H9 (cell line): ENCODE measurements around the gene SPOCD1. TPM values are rescaled to one million over a fixed set of nuclear protein-coding genes. Genes with fewer than 3 reads are reported as not detected.

ENCODE experiments used
- DNase-seq: peaks from one replicate; pipeline ENCODE4 v3.0.0-alpha.2; 2017
- H2AFZ ChIP-seq: one replicate; pipeline ENCODE4 v1.6.1; 2013; ENCODE audit warnings: mild to moderate bottlenecking, low read length, control low read depth, moderate library complexity
- H2AK5ac ChIP-seq: 2 replicates; pipeline ENCODE4 v1.6.1; 2013; ENCODE audit warnings: low read length, control low read depth, mixed read lengths; ENCODE audit not compliant: insufficient read length
- H2BK120ac ChIP-seq: one replicate; pipeline ENCODE4 v1.6.1; 2013; ENCODE audit warnings: low read depth, mild to moderate bottlenecking, low read length, control low read depth, inconsistent platforms; ENCODE audit not compliant: poor library complexity, severe bottlenecking
- H2BK12ac ChIP-seq: 2 replicates; pipeline ENCODE4 v1.6.1; 2013; ENCODE audit warnings: low read length, control low read depth, mixed read lengths, low read depth; ENCODE audit not compliant: insufficient read length
- H2BK15ac ChIP-seq: 2 replicates; pipeline ENCODE4 v1.6.1; 2013; ENCODE audit warnings: low read depth, low read length, control low read depth
- H2BK20ac ChIP-seq: one replicate; pipeline ENCODE4 v1.6.1; 2013; ENCODE audit warnings: low read depth, mild to moderate bottlenecking, low read length, control low read depth, inconsistent platforms; ENCODE audit not compliant: poor library complexity, severe bottlenecking
- H2BK5ac ChIP-seq: 2 replicates; pipeline ENCODE4 v1.6.1; 2013; ENCODE audit warnings: low read length, control low read depth, mixed read lengths; ENCODE audit not compliant: insufficient read length
- H3K14ac ChIP-seq: 2 replicates; pipeline ENCODE4 v1.6.1; 2013; ENCODE audit warnings: low read length, control low read depth; ENCODE audit not compliant: insufficient read depth
- H3K18ac ChIP-seq: 2 replicates; pipeline ENCODE4 v1.6.1; 2013; ENCODE audit warnings: low read depth, mild to moderate bottlenecking, mixed read lengths, low read length, control low read depth; ENCODE audit not compliant: insufficient read length
- H3K23ac ChIP-seq: 2 replicates; pipeline ENCODE4 v1.6.1; 2013; ENCODE audit warnings: low read length, control low read depth, mixed read lengths, low read depth; ENCODE audit not compliant: insufficient read length
- H3K23me2 ChIP-seq: 2 replicates; pipeline ENCODE4 v1.6.1; 2013; ENCODE audit warnings: low read depth, mild to moderate bottlenecking, mixed read lengths, low read length, control low read depth; ENCODE audit not compliant: insufficient read length, poor library complexity, severe bottlenecking
- H3K27ac ChIP-seq: 2 replicates; pipeline ENCODE4 v1.5.1; 2013; ENCODE audit warnings: low read length, control low read depth, mixed read lengths, low read depth; ENCODE audit not compliant: insufficient read length
- H3K27me3 ChIP-seq: 2 replicates; pipeline ENCODE4 v1.6.1; 2013; ENCODE audit warnings: low read length, control low read depth, inconsistent platforms; ENCODE audit not compliant: insufficient read depth
- H3K4ac ChIP-seq: 2 replicates; pipeline ENCODE4 v1.6.1; 2013; ENCODE audit warnings: low read depth, mild to moderate bottlenecking, control low read depth, inconsistent platforms, low read length, moderate library complexity
- H3K4me1 ChIP-seq: 2 replicates; pipeline ENCODE4 v1.6.1; 2013; ENCODE audit warnings: low read length, control low read depth, inconsistent platforms; ENCODE audit not compliant: insufficient read depth
- H3K4me2 ChIP-seq: 2 replicates; pipeline ENCODE4 v1.6.1; 2013; ENCODE audit warnings: low read length, control low read depth, mixed read lengths; ENCODE audit not compliant: insufficient read length, insufficient read depth
- H3K56ac ChIP-seq: 2 replicates; pipeline ENCODE4 v1.6.1; 2013; ENCODE audit warnings: low read depth, mild to moderate bottlenecking, mixed read lengths, low read length, control low read depth; ENCODE audit not compliant: insufficient read length
- H3K79me1 ChIP-seq: 2 replicates; pipeline ENCODE4 v1.6.1; 2013; ENCODE audit warnings: low read depth, mild to moderate bottlenecking, moderate library complexity, low read length, control low read depth, inconsistent platforms; ENCODE audit not compliant: insufficient read depth, poor library complexity, severe bottlenecking
- H3K79me2 ChIP-seq: 2 replicates; pipeline ENCODE4 v1.6.1; 2013; ENCODE audit warnings: low read length, control low read depth, inconsistent platforms; ENCODE audit not compliant: insufficient read depth
- H3K9ac ChIP-seq: 2 replicates; pipeline ENCODE4 v1.6.1; 2013; ENCODE audit warnings: low read length, control low read depth, mixed read lengths; ENCODE audit not compliant: insufficient read length; ENCODE audit errors: extremely low read depth
- H3K9me3 ChIP-seq: one replicate; pipeline ENCODE4 v1.6.1; 2013; ENCODE audit warnings: low read depth, low read length, inconsistent platforms; ENCODE audit not compliant: control insufficient read depth
- H3T11ph ChIP-seq: one replicate; pipeline ENCODE4 v1.6.1; 2013; ENCODE audit warnings: mild to moderate bottlenecking, low read length, control low read depth, inconsistent platforms
- H4K20me1 ChIP-seq: one replicate; pipeline ENCODE4 v1.6.1; 2013; ENCODE audit not compliant: control insufficient read depth, insufficient read length, insufficient read depth
- H4K5ac ChIP-seq: 2 replicates; pipeline ENCODE4 v1.6.1; 2013; ENCODE audit warnings: low read depth, mild to moderate bottlenecking, mixed read lengths, low read length, control low read depth; ENCODE audit not compliant: insufficient read length
- H4K8ac ChIP-seq: replicated peaks from 2 replicates; pipeline ENCODE4 v1.6.1; 2013; ENCODE audit warnings: low read length, control low read depth, mixed read lengths, low read depth; ENCODE audit not compliant: insufficient read length
- H4K91ac ChIP-seq: 2 replicates; pipeline ENCODE4 v1.6.1; 2013; ENCODE audit warnings: low read depth, mild to moderate bottlenecking, moderate library complexity, mixed read lengths, low read length, control low read depth; ENCODE audit not compliant: insufficient read length
- H3K27ac Mint-ChIP-seq, 3 experiments: 2 replicates in 2 of 3; 3 replicates in 1 of 3; pipeline ENCODE4 v1.8.0; 2020 to 2021; ENCODE audit warnings: mixed read lengths in 3 of 3, mild to moderate bottlenecking in 1 of 3, moderate library complexity in 1 of 3
- H3K27me3 Mint-ChIP-seq: 2 replicates; pipeline ENCODE4 v1.8.0; 2021; ENCODE audit warnings: low read depth, mild to moderate bottlenecking, moderate library complexity, mixed read lengths
- H3K36me3 Mint-ChIP-seq, 3 experiments: 2 replicates in 2 of 3; 3 replicates in 1 of 3; pipeline ENCODE4 v1.8.0; 2020 to 2021; ENCODE audit warnings: low read depth in 3 of 3, mixed read lengths in 3 of 3; ENCODE audit not compliant: insufficient read depth in 1 of 3
- H3K4me1 Mint-ChIP-seq, 2 experiments: 2 replicates each; pipeline ENCODE4 v1.8.0; 2020; ENCODE audit warnings: mixed read lengths in 2 of 2
- H3K4me3 Mint-ChIP-seq, 2 experiments: 2 replicates in 1 of 2; 3 replicates in 1 of 2; pipeline ENCODE4 v1.8.0; 2020 to 2021; ENCODE audit warnings: mild to moderate bottlenecking in 2 of 2, mixed read lengths in 2 of 2, moderate library complexity in 1 of 2
- H3K9me3 Mint-ChIP-seq, 2 experiments: 2 replicates in 1 of 2; 3 replicates in 1 of 2; pipeline ENCODE4 v1.8.0; 2020; ENCODE audit warnings: mild to moderate bottlenecking in 2 of 2, mixed read lengths in 2 of 2, moderate library complexity in 1 of 2
- CTCF ChIP-seq: fragments of 200-600 bp; sonication (generic); conservative IDR thresholded peaks from 3 replicates; pipeline ENCODE4 v1.8.0; 2021; ENCODE audit warnings: antibody characterized with exemption, mild to moderate bottlenecking
- WGBS: extraction: QIAGEN DNeasy Blood & Tissue Kit; methylation state at CpG from one replicate; pipeline ENCODE4 v1.1.7; 2013; ENCODE audit warnings: missing lambda C conversion rate, low lambda C conversion rate, mixed read lengths; ENCODE audit not compliant: insufficient read length; ENCODE audit errors: extremely low coverage; 5-methylcytosine and 5-hydroxymethylcytosine counted together
- total RNA-seq: library from RNA; stranded (reverse); gene quantifications from 2 replicates; pipeline ENCODE4 v1.2.1, GENCODE V29; 2021

SPOCD1 gene
- total RNA-seq, 1 experiment from 2014 or later, result 1.5 TPM

- Histone ChIP-seq H3K4ac (no peak overlapping the region), H3K14ac (no peak overlapping the region), H3K56ac (no peak overlapping the region), H2BK12ac (no peak overlapping the region), H4K8ac (no peak overlapping the region), H3K4me2 (no peak overlapping the region), H2BK120ac (no peak overlapping the region), H2BK5ac (no peak overlapping the region), H3K27ac (no peak overlapping the region), H3K4me1 (no peaks in the 10 kb centered on the region), H3K9me3 (no peaks in the 10 kb centered on the region), H4K91ac (no peak overlapping the region), H4K20me1 (no peaks in the 10 kb centered on the region), H3K27me3 (no peaks in the 10 kb centered on the region), H3K79me2 (no peaks in the 10 kb centered on the region), H3K23me2 (no peaks in the 10 kb centered on the region), H2BK15ac (no peak overlapping the region), H4K5ac (no peak overlapping the region), H3K79me1 (no peaks in the 10 kb centered on the region), H3K9ac (no peak overlapping the region), H3K23ac (no peak overlapping the region), H2AK5ac (no peak overlapping the region), H3T11ph (no peak overlapping the region), H2BK20ac (no peak overlapping the region), H2AFZ (no peak overlapping the region), H3K18ac (no peak overlapping the region)
- no peaks in the 10 kb centered on the region; the same call in 1 of the 2 replicates for H3K27me3 Mint-ChIP-seq
- WGBS, result no CpG with 5 or more reads among the region's 10 CpGs
- peaks cover 5 to 7% of the 10 kb centered on the region in 2 experiments for H3K4me1 Mint-ChIP-seq
- H3K4me3 Mint-ChIP-seq, result no peak overlapping the region
- DNase-seq, result no peak
- no peak for TF ChIP-seq CTCF
- no peaks in the 10 kb centered on the region for H3K36me3 Mint-ChIP-seq
- peaks cover 0 to 6% of the 10 kb centered on the region in 2 experiments; a peak in 2 of 5 replicates for H3K9me3 Mint-ChIP-seq
- no peak overlapping the region for H3K27ac Mint-ChIP-seq
These were observed 1.1 kb downstream of the SPOCD1 start for GRCh38 chr1:31814631-31815306.
